SU-DHL-6 (cell line): ENCODE results near the gene TACR1.
"Not testable (repeated sequence)": the region's sequence is repeated elsewhere in the genome, so short reads cannot be mapped to it uniquely, and the experiment has no call there.

Experiments
- H2AFZ ChIP-seq: fragments of 200-600 bp; sonication (generic); 2 replicates; pipeline ENCODE4 v1.6.1; 2014; ENCODE audit warnings: low read depth, mild to moderate bottlenecking, moderate library complexity, mixed read lengths, antibody characterized with exemption, low read length; ENCODE audit not compliant: severe bottlenecking
- H3F3A ChIP-seq: fragments of 200-600 bp; shearing (Covaris generic); 2 replicates; pipeline ENCODE4 v1.6.0; 2016; ENCODE audit warnings: antibody characterized with exemption, mild to moderate bottlenecking; ENCODE audit not compliant: insufficient read depth
- H3K27ac ChIP-seq: fragments of 200-600 bp; sonication (generic); 2 replicates; pipeline ENCODE4 v1.5.1; 2016; ENCODE audit warnings: low read depth, mild to moderate bottlenecking, low read length, moderate library complexity, mixed read lengths
- H3K27me3 ChIP-seq: fragments of 200-600 bp; sonication (generic), shearing (Covaris generic); 2 replicates; pipeline ENCODE4 v1.6.0; 2014; ENCODE audit warnings: mild to moderate bottlenecking, low read length
- H3K36me3 ChIP-seq: fragments of 200-600 bp; sonication (generic); 2 replicates; pipeline ENCODE4 v1.6.1; 2014; ENCODE audit warnings: mild to moderate bottlenecking, low read length, mixed read lengths
- H3K4me2 ChIP-seq: fragments of 300-600, 200-600 bp; shearing (Covaris generic), sonication (generic); 2 replicates; pipeline ENCODE4 v1.6.0; 2014; ENCODE audit warnings: low read length, low read depth, mild to moderate bottlenecking; ENCODE audit not compliant: poor library complexity, severe bottlenecking
- H3K4me3 ChIP-seq: fragments of 200-600 bp; sonication (generic); 2 replicates; pipeline ENCODE4 v1.5.1; 2014; ENCODE audit warnings: antibody characterized with exemption, low read length, mild to moderate bottlenecking, mixed read lengths; ENCODE audit not compliant: insufficient read depth, poor library complexity, severe bottlenecking
- H3K79me2 ChIP-seq: fragments of 200-600 bp; sonication (generic); 2 replicates; pipeline ENCODE4 v1.6.1; 2014; ENCODE audit warnings: mild to moderate bottlenecking, low read length, moderate library complexity; ENCODE audit not compliant: insufficient read depth
- H3K9ac ChIP-seq: fragments of 200-600 bp; sonication (generic); 2 replicates; pipeline ENCODE4 v1.7.0; 2014; ENCODE audit warnings: mild to moderate bottlenecking, low read length
- H3K9me2 ChIP-seq: fragments of 200-600 bp; sonication (generic); replicated peaks from 2 replicates; pipeline ENCODE4 v1.6.1; 2014; ENCODE audit warnings: low read length; ENCODE audit not compliant: insufficient read depth
- H3K9me3 ChIP-seq: fragments of 200-600 bp; sonication (generic); 2 replicates; pipeline ENCODE4 v1.6.1; 2014; ENCODE audit warnings: low read length, mixed read lengths; ENCODE audit not compliant: insufficient read depth
- H4K20me1 ChIP-seq: fragments of 200-600 bp; sonication (generic); 2 replicates; pipeline ENCODE4 v1.6.1; 2014; ENCODE audit warnings: low read depth, mild to moderate bottlenecking, antibody characterized with exemption, low read length, moderate library complexity, mixed read lengths
- EZH2phosphoT487 ChIP-seq: fragments of 200-600 bp; sonication (generic), shearing (Covaris generic); conservative IDR thresholded peaks from 2 replicates; pipeline ENCODE4 v1.6.1; 2018; ENCODE audit warnings: mild to moderate bottlenecking, antibody characterized with exemption, low read length, moderate library complexity, mixed read lengths
- TF ChIP-seq, protein P1 (sequence below): fragments of 200-600 bp; sonication (generic); IDR thresholded peaks from one replicate; pipeline ENCODE4 v1.5.1; 2017; ENCODE audit warnings: antibody characterized with exemption, mild to moderate bottlenecking, low read length, moderate library complexity; ENCODE audit not compliant: insufficient read depth, poor library complexity, severe bottlenecking

Gene TACR1, protein sequence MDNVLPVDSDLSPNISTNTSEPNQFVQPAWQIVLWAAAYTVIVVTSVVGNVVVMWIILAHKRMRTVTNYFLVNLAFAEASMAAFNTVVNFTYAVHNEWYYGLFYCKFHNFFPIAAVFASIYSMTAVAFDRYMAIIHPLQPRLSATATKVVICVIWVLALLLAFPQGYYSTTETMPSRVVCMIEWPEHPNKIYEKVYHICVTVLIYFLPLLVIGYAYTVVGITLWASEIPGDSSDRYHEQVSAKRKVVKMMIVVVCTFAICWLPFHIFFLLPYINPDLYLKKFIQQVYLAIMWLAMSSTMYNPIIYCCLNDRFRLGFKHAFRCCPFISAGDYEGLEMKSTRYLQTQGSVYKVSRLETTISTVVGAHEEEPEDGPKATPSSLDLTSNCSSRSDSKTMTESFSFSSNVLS

DNA sequence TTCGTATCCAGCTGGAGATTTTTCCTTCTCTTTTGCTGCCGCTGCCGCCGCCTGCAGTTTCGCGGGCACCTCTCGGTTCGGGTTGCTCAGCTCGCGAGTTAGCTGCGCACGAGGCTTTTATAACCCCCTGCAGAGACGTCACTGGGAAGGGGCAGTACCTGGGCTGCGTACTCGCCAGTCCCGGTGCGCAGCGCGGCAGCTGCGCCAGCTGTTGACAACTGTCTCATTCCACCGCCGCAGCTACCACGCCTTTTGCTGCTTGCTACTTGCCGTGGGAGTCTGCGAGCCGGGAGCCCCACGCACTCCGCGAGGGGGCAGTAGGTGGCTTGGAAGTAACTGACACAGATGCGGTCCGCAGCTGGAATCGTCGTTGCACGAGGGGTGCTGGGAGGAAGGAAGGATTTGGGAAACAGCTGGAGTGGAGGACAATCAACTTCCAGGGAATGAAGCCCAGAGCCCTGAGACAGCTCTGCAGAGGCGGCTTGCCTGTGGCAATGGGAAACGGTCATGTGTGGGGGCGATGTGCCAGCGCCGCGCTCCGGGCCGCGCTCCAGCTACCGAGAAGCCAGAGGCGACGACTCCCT lies at the start of gene TACR1:
TACR1 (minus strand) TSS at position 93 of the 584 bp plus-strand sequence. CDS start 586 bp downstream, outside the sequence.
- H3K4me3 ChIP-seq, result no peak within 1 kb of the TSS
- no peaks in the 10 kb centered on the region for H3K36me3 ChIP-seq
- no peaks in the 10 kb centered on the region for H4K20me1 ChIP-seq
- TF ChIP-seq EZH2phosphoT487, result no peak
- TF ChIP-seq, protein P1, sequence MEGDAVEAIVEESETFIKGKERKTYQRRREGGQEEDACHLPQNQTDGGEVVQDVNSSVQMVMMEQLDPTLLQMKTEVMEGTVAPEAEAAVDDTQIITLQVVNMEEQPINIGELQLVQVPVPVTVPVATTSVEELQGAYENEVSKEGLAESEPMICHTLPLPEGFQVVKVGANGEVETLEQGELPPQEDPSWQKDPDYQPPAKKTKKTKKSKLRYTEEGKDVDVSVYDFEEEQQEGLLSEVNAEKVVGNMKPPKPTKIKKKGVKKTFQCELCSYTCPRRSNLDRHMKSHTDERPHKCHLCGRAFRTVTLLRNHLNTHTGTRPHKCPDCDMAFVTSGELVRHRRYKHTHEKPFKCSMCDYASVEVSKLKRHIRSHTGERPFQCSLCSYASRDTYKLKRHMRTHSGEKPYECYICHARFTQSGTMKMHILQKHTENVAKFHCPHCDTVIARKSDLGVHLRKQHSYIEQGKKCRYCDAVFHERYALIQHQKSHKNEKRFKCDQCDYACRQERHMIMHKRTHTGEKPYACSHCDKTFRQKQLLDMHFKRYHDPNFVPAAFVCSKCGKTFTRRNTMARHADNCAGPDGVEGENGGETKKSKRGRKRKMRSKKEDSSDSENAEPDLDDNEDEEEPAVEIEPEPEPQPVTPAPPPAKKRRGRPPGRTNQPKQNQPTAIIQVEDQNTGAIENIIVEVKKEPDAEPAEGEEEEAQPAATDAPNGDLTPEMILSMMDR, result no peak
- no peaks in the 10 kb centered on the region for H3K9me3 ChIP-seq
- no peaks in the 10 kb centered on the region for H3K27me3 ChIP-seq
- no peaks in the 10 kb centered on the region for H3K79me2 ChIP-seq
- H3K4me2 ChIP-seq, result no peak within 1 kb of the TSS
- H3K27ac ChIP-seq, result no peak within 1 kb of the TSS
- H2AFZ ChIP-seq, result no peak within 1 kb of the TSS
- no peaks in the 10 kb centered on the region for H3K9me2 ChIP-seq
- H3K9ac ChIP-seq, result no peak within 1 kb of the TSS
- no peaks in the 10 kb centered on the region for H3F3A ChIP-seq

DNA sequence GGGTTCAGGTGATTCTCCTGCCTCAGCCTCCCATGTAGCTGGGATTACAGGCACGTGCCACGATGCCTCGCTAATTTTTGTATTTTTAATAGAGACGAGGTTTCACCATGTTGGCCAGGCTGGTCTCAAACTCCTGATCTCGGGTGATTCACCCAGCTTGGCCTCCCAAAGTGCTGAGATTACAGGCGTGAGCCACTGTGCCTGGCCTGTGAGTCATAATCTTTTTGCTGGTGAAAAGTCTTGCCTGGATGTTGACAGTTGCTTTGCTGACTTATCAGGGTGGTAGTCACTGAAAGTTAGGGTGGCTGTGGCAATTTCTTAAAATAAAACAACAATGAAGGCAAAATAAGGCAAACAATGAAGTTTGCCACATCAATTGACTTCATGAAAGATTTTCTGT lies 49.3 kb upstream of the TACR1 start:
- H4K20me1 ChIP-seq, H3K9ac ChIP-seq, H3K27me3 ChIP-seq, H3F3A ChIP-seq, H2AFZ ChIP-seq, H3K27ac ChIP-seq, H3K4me2 ChIP-seq, H3K4me3 ChIP-seq, H3K79me2 ChIP-seq, H3K36me3 ChIP-seq, H3K9me3 ChIP-seq, H3K9me2 ChIP-seq: not testable (repeated sequence)

DNA sequence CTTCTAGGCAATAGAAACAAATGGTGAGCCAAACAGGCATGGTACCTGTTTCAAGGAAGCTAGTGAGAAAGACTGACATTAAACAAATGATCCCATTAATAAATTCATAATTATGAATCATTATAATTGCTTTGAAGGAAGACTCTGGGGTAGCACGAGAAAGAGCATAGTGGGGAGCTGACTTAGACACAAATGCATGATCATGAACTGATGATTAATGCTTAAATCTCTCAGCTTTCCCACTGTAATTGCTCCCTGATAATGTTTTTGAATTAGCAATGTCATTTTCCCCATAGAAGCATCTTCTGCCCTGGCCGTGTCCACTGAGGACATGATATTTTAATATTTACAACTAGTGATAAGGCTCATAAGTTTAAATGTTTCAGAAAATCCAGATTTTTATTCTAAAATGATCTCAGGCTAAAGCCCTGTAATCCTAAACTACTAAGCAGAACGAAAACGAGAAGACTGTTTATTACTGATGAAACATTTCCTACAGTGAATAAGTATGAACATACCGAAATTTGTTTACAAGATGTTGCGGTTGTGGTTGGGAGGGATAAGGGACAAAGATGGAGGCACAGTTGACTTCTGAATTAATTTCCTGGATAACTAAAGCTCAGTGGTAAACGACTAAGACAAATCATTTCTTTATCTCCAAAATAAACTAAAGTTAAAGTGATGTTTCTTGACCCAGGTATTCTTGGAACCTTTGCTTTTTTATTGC lies 47.3 kb upstream of the TACR1 start:
- H3K79me2 ChIP-seq, result no peaks in the 10 kb centered on the region
- TF ChIP-seq, protein P1, result no peak
- no peak for TF ChIP-seq EZH2phosphoT487
- no peaks in the 10 kb centered on the region for H3F3A ChIP-seq
- H3K9me3 ChIP-seq, result no peaks in the 10 kb centered on the region
- H3K9ac ChIP-seq, result no peak overlapping the region
- no peak overlapping the region for H3K4me2 ChIP-seq
- no peak overlapping the region for H2AFZ ChIP-seq
- no peaks in the 10 kb centered on the region for H3K27me3 ChIP-seq
- no peaks in the 10 kb centered on the region for H4K20me1 ChIP-seq
- H3K9me2 ChIP-seq, result no peaks in the 10 kb centered on the region
- no peaks in the 10 kb centered on the region for H3K36me3 ChIP-seq
- H3K4me3 ChIP-seq, result no peak overlapping the region
- no peak overlapping the region for H3K27ac ChIP-seq
